Uterus (tissue), 2 donors: ENCODE measurements around the gene PKD1L1.

Experiments
- POLR2A ChIP-seq, 2 donors: fragments of 450-650 bp; IDR thresholded peaks; one replicate each; pipeline ENCODE4 v1.6.1; 2016; ENCODE audit warnings: antibody characterized with exemption in 2 of 2, mild to moderate bottlenecking in 1 of 2, moderate library complexity in 1 of 2
- TF ChIP-seq, protein P1 (sequence below), 4 experiments: fragments of 200-600 bp in 2 of 4; fragments of 450-650 bp in 2 of 4; sonication (generic) in 2 of 4; IDR thresholded peaks; one replicate each; pipeline ENCODE4 v1.5.1; 2016 to 2019; ENCODE audit warnings: antibody characterized with exemption in 4 of 4, mild to moderate bottlenecking in 2 of 4, moderate library complexity in 1 of 4

DNA sequence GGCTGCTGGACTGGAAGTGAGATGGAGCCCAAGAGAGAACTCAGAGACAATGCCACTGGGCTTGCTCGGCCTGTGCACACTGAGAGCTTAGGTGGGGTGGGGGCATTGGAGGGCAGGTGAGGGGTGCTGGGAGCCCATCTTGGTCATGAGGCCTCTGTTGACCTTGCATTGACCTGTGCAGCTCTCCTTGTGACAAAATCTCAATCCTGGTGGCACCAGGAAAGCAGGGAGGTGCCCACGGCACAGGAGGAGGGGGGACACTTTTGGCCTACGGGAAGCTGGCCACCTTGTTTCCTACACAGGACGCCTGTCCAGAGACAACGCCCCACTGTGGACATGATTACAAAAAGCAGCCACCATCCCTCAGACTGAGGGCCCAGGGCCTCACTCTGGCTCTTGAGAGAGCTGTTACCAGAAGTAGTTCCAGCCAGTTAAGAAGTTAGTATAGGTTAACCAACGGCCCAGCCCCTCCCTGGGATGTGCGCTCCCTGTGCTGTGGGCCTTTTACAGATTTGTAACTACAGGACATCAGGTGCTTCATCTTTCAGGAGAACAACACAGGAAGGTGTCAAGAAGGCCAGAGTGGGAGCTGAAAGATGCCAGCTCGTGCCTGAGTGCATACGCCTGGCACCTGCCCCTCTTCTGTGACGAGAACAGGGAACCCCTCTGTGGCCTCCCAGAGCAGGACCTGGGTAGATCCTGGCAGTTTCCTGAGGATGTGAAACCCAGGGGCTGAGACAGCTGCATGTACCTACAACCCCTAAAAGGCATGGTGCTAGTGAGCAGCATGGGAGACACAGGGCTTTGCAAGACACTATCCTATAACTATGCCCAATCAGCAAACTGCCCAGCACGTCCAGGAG is 10.3 kb downstream of the PKD1L1 start:
- TF ChIP-seq, protein P1, sequence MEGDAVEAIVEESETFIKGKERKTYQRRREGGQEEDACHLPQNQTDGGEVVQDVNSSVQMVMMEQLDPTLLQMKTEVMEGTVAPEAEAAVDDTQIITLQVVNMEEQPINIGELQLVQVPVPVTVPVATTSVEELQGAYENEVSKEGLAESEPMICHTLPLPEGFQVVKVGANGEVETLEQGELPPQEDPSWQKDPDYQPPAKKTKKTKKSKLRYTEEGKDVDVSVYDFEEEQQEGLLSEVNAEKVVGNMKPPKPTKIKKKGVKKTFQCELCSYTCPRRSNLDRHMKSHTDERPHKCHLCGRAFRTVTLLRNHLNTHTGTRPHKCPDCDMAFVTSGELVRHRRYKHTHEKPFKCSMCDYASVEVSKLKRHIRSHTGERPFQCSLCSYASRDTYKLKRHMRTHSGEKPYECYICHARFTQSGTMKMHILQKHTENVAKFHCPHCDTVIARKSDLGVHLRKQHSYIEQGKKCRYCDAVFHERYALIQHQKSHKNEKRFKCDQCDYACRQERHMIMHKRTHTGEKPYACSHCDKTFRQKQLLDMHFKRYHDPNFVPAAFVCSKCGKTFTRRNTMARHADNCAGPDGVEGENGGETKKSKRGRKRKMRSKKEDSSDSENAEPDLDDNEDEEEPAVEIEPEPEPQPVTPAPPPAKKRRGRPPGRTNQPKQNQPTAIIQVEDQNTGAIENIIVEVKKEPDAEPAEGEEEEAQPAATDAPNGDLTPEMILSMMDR (IDR thresholded peaks at IDR 0.05): no peak
- TF ChIP-seq POLR2A (IDR thresholded peaks at IDR 0.05): no peak
